B cell (primary cell): ENCODE measurements around the gene LKAAEAR1. TPM values are rescaled to one million over a fixed set of nuclear protein-coding genes. Genes with fewer than 3 reads are reported as not detected.

ENCODE experiments used
- ATAC-seq: fragments of 200-7000 bp; cut with Tn5 transposase; one replicate; pipeline ENCODE4 v1.10.0; 2021; ENCODE audit warnings: low read depth, mild to moderate bottlenecking, moderate number of reproducible peaks, moderate library complexity
- CTCF ChIA-PET: fragments of 350-600 bp; sonication (Branson Sonifier 250); formaldehyde crosslinking; loops from one replicate; lab custom pipeline; 2021; ENCODE audit warnings: antibody characterized with exemption, inconsistent platforms; lab: Charles Lee
- POLR2A ChIA-PET: fragments of 350-600 bp; sonication (Branson Sonifier 250); formaldehyde crosslinking; loops from one replicate; lab custom pipeline; 2021; ENCODE audit warnings: antibody characterized with exemption; lab: Charles Lee
- DNase-seq: peaks from one replicate; pipeline ENCODE4 v3.0.0; 2013
- H2AFZ ChIP-seq: 2 replicates; pipeline ENCODE4 v1.6.1; 2012; ENCODE audit warnings: mild to moderate bottlenecking, low read depth, low read length; ENCODE audit not compliant: insufficient read depth, poor library complexity, severe bottlenecking
- H3K27ac ChIP-seq, 2 donors: 1 replicate in 1 of 2; 2 replicates in 1 of 2; pipeline ENCODE4 v1.5.1; 2012 to 2013; ENCODE audit warnings: low read length in 2 of 2, mild to moderate bottlenecking in 2 of 2, moderate library complexity in 1 of 2
- H3K27me3 ChIP-seq, 4 experiments: fragments of 200-600 bp in 1 of 4; sonication (generic) in 1 of 4; replicated peaks in 1 of 4; 1 replicate in 2 of 4; 2 replicates in 2 of 4; pipeline versions ENCODE4 v1.6.1 to v1.7.0; 2013 to 2016; ENCODE audit warnings: low read length in 3 of 4, mild to moderate bottlenecking in 2 of 4, mixed read lengths in 1 of 4, moderate library complexity in 1 of 4; ENCODE audit not compliant: insufficient read depth in 4 of 4, control insufficient read depth in 3 of 4; ENCODE audit errors: control extremely low read depth in 1 of 4
- H3K36me3 ChIP-seq, 2 experiments: replicated peaks in 1 of 2; 1 replicate in 1 of 2; 2 replicates in 1 of 2; pipeline versions ENCODE4 v1.6.1 to v1.7.1; 2013; ENCODE audit warnings: low read length in 1 of 2; ENCODE audit not compliant: insufficient read depth in 2 of 2, control insufficient read depth in 1 of 2; ENCODE audit errors: control extremely low read depth in 1 of 2, extremely low read depth in 1 of 2
- H3K4me1 ChIP-seq, 2 donors: fragments of 200-600 bp in 1 of 2; sonication (generic) in 1 of 2; 1 replicate in 1 of 2; 2 replicates in 1 of 2; pipeline versions ENCODE4 v1.5.1 to v1.6.1; 2013 to 2017; ENCODE audit warnings: low read length in 2 of 2; ENCODE audit not compliant: control insufficient read depth in 2 of 2, insufficient read depth in 2 of 2
- H3K4me2 ChIP-seq: replicated peaks from 2 replicates; pipeline ENCODE3; 2012; ENCODE audit warnings: mild to moderate bottlenecking, low read depth, low read length; ENCODE audit not compliant: poor library complexity, severe bottlenecking
- H3K4me3 ChIP-seq, 5 experiments: fragments of 200-600 bp in 1 of 5; sonication (generic) in 1 of 5; 1 replicate in 3 of 5; 2 replicates in 2 of 5; pipeline versions ENCODE4 v1.5.1 to v1.7.0; 2011 to 2016; ENCODE audit warnings: low read length in 4 of 5, mild to moderate bottlenecking in 4 of 5, low read depth in 2 of 5, control low read depth in 1 of 5, moderate library complexity in 1 of 5; ENCODE audit not compliant: insufficient read depth in 1 of 5; ENCODE audit errors: control extremely low read depth in 1 of 5, extremely low read depth in 1 of 5
- H3K79me2 ChIP-seq: fragments of 200-600 bp; sonication (generic); one replicate; pipeline ENCODE4 v1.6.0; 2016; ENCODE audit warnings: low read length; ENCODE audit not compliant: control insufficient read depth, insufficient read depth
- H3K9ac ChIP-seq: fragments of 200-600 bp; sonication (generic); 2 replicates; pipeline ENCODE4 v1.6.1; 2017; ENCODE audit warnings: mild to moderate bottlenecking, low read length, moderate library complexity
- H3K9me3 ChIP-seq, 3 donors: one replicate each; pipeline versions ENCODE4 v1.6.1 to v1.7.1; 2013; ENCODE audit warnings: low read length in 2 of 3; ENCODE audit not compliant: control insufficient read depth in 2 of 3, insufficient read depth in 1 of 3; ENCODE audit errors: control extremely low read depth in 1 of 3
- H4K20me1 ChIP-seq: 2 replicates; pipeline ENCODE4 v1.6.0; 2012; ENCODE audit warnings: mild to moderate bottlenecking, low read length; ENCODE audit not compliant: insufficient read depth, control insufficient read depth, poor library complexity, severe bottlenecking
- H3K27ac Mint-ChIP-seq: one replicate; pipeline ENCODE4 v1.8.0; 2021; ENCODE audit warnings: mixed read lengths
- H3K27me3 Mint-ChIP-seq: one replicate; pipeline ENCODE4 v1.8.0; 2021; ENCODE audit warnings: mixed read lengths
- H3K4me1 Mint-ChIP-seq: one replicate; pipeline ENCODE4 v1.8.0; 2021; ENCODE audit warnings: mixed read lengths
- H3K4me3 Mint-ChIP-seq: one replicate; pipeline ENCODE4 v1.8.0; 2021; ENCODE audit warnings: mixed read lengths
- H3K9me3 Mint-ChIP-seq: one replicate; pipeline ENCODE4 v1.8.0; 2022; ENCODE audit warnings: mixed read lengths; ENCODE audit not compliant: insufficient read depth
- EZH2 ChIP-seq: IDR thresholded peaks from 2 replicates; pipeline ENCODE4 v1.6.1; 2012; ENCODE audit warnings: borderline replicate concordance, low read depth, mild to moderate bottlenecking, moderate library complexity, low read length; ENCODE audit not compliant: insufficient read depth, poor library complexity, severe bottlenecking
- WGBS: methylation state at CpG from one replicate; pipeline ENCODE4 v1.1.5; 2013; ENCODE audit warnings: missing lambda C conversion rate; ENCODE audit not compliant: insufficient coverage; 5-methylcytosine and 5-hydroxymethylcytosine counted together
- intact Hi-C: fragments of 100-400 bp; cut with micrococcal nuclease; formaldehyde crosslinking; loops from one replicate; pipeline ENCODE4 v1.10.0; 2022
- polyA plus RNA-seq: library from polyadenylated mRNA; depleted of rRNA; stranded (reverse); fragments of >200 nt; gene quantifications from 2 replicates; pipeline ENCODE4 v1.2.3, GENCODE V29; 2012
- total RNA-seq, 2 donors: library from RNA; stranded (reverse); fragments of 120-200 nt in 1 of 2; gene quantifications; 1 replicate in 1 of 2; 2 replicates in 1 of 2; pipeline versions ENCODE4 v1.2.3 to v1.2.4, GENCODE V29; 2013 to 2022
- TF ChIP-seq, protein P1 (sequence below): fragments of 200-600 bp; IDR thresholded peaks from one replicate; pipeline ENCODE4 v1.8.0; 2022; ENCODE audit warnings: antibody characterized with exemption, mild to moderate bottlenecking

The LKAAEAR1 gene
- total and polyA plus RNA-seq, 2 donors (not counting 1 experiment from before 2014, with no cell fraction given), result 1.9 TPM; not detected in 1

DNA sequence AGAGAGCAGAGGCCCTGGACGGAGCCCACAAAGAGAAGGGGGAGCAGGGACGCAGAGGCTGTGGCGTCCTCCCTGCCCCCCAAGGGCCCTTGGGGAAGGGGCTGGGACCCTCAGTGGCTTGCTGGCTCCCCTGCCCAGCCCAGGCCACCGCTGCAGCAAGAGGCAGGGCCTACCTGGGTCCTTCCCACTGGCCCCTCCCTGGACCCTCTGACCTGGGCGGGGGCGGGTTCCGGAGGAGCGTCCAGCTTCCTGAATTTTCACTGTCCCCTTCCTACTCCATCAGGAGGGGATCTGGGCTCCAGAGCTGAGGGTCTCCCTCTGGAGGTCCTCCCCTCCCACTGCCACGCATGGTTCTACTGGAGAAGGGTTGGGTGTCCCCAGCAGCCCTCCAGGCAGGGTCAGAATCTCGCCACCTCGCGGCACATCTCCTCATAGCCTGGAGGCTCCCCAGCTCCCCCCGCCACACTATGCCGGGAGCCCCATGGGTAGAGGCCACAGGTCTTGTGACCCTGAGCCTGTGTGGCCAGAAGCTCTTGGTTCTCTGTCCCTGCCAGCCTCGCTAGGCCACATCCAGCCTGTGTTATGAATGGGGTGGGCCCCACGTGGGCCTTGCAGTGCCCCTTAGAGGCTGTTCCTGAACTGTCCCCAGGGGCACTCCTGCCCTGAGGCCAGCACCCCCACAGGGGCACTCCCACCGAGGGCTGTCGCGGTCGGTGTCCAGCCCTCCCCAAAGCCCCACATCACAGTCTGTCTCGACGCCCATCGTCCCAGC lies 33.8 kb downstream of the LKAAEAR1 start:
- 68% methylated on average over 21 of the region's 23 CpGs for WGBS
- intact Hi-C loops, result no loop called here
- Histone ChIP-seq H3K27me3 (peaks cover 0 to 68% (median 29%) of the 10 kb centered on the region in 4 experiments), H4K20me1 (no peaks in the 10 kb centered on the region), H3K36me3 (no peaks in the 10 kb centered on the region), H3K27ac (no peak overlapping the region), H3K79me2 (no peaks in the 10 kb centered on the region), H3K9ac (peak overlapping the region; percentile 15), H2AFZ (no peak overlapping the region), H3K4me2 (peak overlapping the region; percentile 58), H3K4me1 (peaks cover 9 to 11% of the 10 kb centered on the region in 2 donors), H3K9me3 (peaks cover 0 to 13% (median 0%) of the 10 kb centered on the region in 3 donors), H3K4me3 (no peak overlapping the region)
- ChIA-PET POLR2A (no interaction called here), CTCF (interaction anchor here (0.6 to 1.5 kb wide), 2 partner anchors 10 to 89 kb away, joined by 3 read pairs; no protein-coding TSS in a partner anchor)
- peaks cover 10% of the 10 kb centered on the region for H3K4me1 Mint-ChIP-seq
- peaks cover 46% of the 10 kb centered on the region for H3K27me3 Mint-ChIP-seq
- DNase-seq (no peak), ATAC-seq (no peak)
- no peaks in the 10 kb centered on the region for H3K9me3 Mint-ChIP-seq
- no peak overlapping the region for H3K27ac Mint-ChIP-seq
- TF ChIP-seq, protein P1, sequence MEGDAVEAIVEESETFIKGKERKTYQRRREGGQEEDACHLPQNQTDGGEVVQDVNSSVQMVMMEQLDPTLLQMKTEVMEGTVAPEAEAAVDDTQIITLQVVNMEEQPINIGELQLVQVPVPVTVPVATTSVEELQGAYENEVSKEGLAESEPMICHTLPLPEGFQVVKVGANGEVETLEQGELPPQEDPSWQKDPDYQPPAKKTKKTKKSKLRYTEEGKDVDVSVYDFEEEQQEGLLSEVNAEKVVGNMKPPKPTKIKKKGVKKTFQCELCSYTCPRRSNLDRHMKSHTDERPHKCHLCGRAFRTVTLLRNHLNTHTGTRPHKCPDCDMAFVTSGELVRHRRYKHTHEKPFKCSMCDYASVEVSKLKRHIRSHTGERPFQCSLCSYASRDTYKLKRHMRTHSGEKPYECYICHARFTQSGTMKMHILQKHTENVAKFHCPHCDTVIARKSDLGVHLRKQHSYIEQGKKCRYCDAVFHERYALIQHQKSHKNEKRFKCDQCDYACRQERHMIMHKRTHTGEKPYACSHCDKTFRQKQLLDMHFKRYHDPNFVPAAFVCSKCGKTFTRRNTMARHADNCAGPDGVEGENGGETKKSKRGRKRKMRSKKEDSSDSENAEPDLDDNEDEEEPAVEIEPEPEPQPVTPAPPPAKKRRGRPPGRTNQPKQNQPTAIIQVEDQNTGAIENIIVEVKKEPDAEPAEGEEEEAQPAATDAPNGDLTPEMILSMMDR, result no peak
- no peak for TF ChIP-seq EZH2
- H3K4me3 Mint-ChIP-seq, result peak overlapping the region; percentile 37

DNA sequence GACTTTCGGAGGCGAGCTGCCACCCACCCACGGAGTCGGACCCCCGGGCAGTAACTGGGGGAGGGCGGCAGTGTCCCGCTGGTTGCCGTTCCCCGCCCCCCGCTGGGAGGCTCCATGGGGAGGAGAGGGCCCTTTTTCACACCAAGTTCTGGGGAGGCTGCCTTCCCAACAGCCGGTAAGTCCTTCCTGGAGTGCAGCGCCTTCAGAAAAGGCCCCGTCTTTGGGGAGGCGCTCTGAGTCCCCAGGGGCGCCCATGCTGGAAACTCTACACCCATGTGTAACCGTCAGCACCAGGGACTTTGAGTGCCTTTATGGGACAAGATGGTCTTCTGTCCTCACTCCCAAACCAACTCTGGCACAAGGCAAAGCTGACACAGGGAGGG lies 34.3 kb downstream of the LKAAEAR1 start:
- peaks cover 9 to 11% of the 10 kb centered on the region in 2 donors for H3K4me1 ChIP-seq
- H3K27me3 ChIP-seq, result peaks cover 0 to 70% (median 29%) of the 10 kb centered on the region in 4 experiments
- no peaks in the 10 kb centered on the region for H3K79me2 ChIP-seq
- ChIA-PET CTCF (interaction anchor here (0.6 to 1.5 kb wide), 2 partner anchors 10 to 89 kb away, joined by 3 read pairs; no protein-coding TSS in a partner anchor), POLR2A (no interaction called here)
- Mint-ChIP-seq H3K4me3 (peak overlapping the region; percentile 55), H3K27me3 (peaks cover 41% of the 10 kb centered on the region), H3K27ac (no peak overlapping the region), H3K9me3 (no peaks in the 10 kb centered on the region), H3K4me1 (peaks cover 10% of the 10 kb centered on the region)
- intact Hi-C loops, result no loop called here
- peaks cover 0 to 10% (median 0%) of the 10 kb centered on the region in 3 donors for H3K9me3 ChIP-seq
- H3K36me3 ChIP-seq, result no peaks in the 10 kb centered on the region
- no peak overlapping the region for H2AFZ ChIP-seq
- peak overlapping the region; percentile 58 for H3K4me2 ChIP-seq
- TF ChIP-seq, protein P1, result no peak
- TF ChIP-seq EZH2, result no peak
- no peak for ATAC-seq
- H4K20me1 ChIP-seq, result no peaks in the 10 kb centered on the region
- no peak overlapping the region for H3K4me3 ChIP-seq
- H3K27ac ChIP-seq, result no peak overlapping the region
- H3K9ac ChIP-seq, result peak overlapping the region; percentile 15
- 7% methylated on average over 11 of the region's 16 CpGs for WGBS
- no peak for DNase-seq
